Measurements from ENCODE around the gene MAPKAP1.
A peak's percentile ranks its signal among the peaks of the same experiment; 100 is the strongest.

MAPKAP1 gene

GRCh38 chr9:125638239-125639045 is 68.6 kb downstream of the MAPKAP1 start:
- TF ChIP-seq Cebpa-rat (IDR thresholded peaks at IDR 0.05), result no peak
- no peaks in the 10 kb centered on the region for H3K27me3 ChIP-seq

DNA sequence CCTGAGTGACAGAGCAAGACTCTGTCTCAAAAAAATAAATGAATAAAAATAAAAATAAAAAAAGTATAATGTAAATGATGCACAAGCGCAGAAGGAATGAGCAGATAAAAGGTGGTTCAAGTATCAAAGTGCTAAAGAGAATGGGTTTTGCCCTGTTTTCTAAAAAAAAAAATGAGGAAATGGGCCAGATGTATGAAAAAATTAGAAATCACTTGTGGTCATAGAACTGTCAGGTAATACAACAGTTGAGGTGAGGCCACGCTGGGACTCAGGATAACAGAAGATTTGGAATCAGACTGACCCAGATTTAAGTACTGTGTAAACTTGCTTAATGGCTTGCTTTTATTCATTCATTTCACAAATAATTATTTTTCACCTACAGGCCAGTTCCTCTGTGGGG is 69.8 kb downstream of the MAPKAP1 start:
- H3K27ac ChIP-seq, result no peak overlapping the region
- no peaks in the 10 kb centered on the region for H3K9me3 ChIP-seq (replicated peaks in 1 of 11)
- H3K4me2 ChIP-seq, result no peak overlapping the region
- H3K36me3 ChIP-seq, result peaks cover 0 to 8% (median 0%) of the 10 kb centered on the region in 11 experiments; a peak in 4 of 22 replicates
- TF ChIP-seq Cebpa-rat (IDR thresholded peaks at IDR 0.05), result no peak
- no peak overlapping the region for H3K4me3 ChIP-seq
- no peak overlapping the region for H3K9ac ChIP-seq
- peaks cover 27 to 48% (median 38%) of the 10 kb centered on the region in 10 experiments for H3K4me1 ChIP-seq
- peaks cover 0 to 99% (median 72%) of the 10 kb centered on the region in 11 experiments; a peak in 19 of 22 replicates for H4K20me1 ChIP-seq
- H3K27me3 ChIP-seq, result no peaks in the 10 kb centered on the region

More at GRCh38 chr9:125638239-125639045, 68.6 kb downstream of the MAPKAP1 start:
- Histone ChIP-seq H3K4me3 (no peak overlapping the region), H4K20me1 (peaks cover 0 to 96% (median 60%) of the 10 kb centered on the region in 11 experiments; a peak in 19 of 22 replicates), H3K9me3 (replicated peaks in 1 of 11) (no peaks in the 10 kb centered on the region), H3K4me1 (peaks cover 15 to 36% (median 26%) of the 10 kb centered on the region in 10 experiments), H3K9ac (no peak overlapping the region), H3K27ac (no peak overlapping the region), H3K4me2 (0 out of 22 replicates have a peak overlapping the region, but pooled peaks of 1 of the 11 experiments have one; percentile 9), H3K36me3 (peaks cover 0 to 17% (median 5%) of the 10 kb centered on the region in 11 experiments; a peak in 6 of 22 replicates)

- H4K20me1 ChIP-seq, result peaks cover 0 to 99% (median 86%) of the 10 kb centered on the region in 11 experiments; a peak in 19 of 22 replicates
- no peak overlapping the region for H3K9ac ChIP-seq
- H3K27ac ChIP-seq, result no peak overlapping the region
- H3K4me1 ChIP-seq, result peaks cover 35 to 55% (median 45%) of the 10 kb centered on the region in 10 experiments
- no peak overlapping the region for H3K4me2 ChIP-seq
- H3K27me3 ChIP-seq, result no peaks in the 10 kb centered on the region
- no peaks in the 10 kb centered on the region for H3K9me3 ChIP-seq (replicated peaks in 1 of 11)
- no peak for TF ChIP-seq Cebpa-rat (IDR thresholded peaks at IDR 0.05)
- H3K4me3 ChIP-seq, result no peak overlapping the region
- no peaks in the 10 kb centered on the region; a peak in 1 of 22 replicates for H3K36me3 ChIP-seq
Observed at GRCh38 chr9:125635888-125636287, 71.1 kb downstream of the MAPKAP1 start.

GRCh38 chr9:125634040-125634717 is 72.8 kb downstream of the MAPKAP1 start:
- H3K4me3 ChIP-seq, result no peak overlapping the region
- no peaks in the 10 kb centered on the region for H3K27me3 ChIP-seq
- peaks cover 0 to 100% (median 91%) of the 10 kb centered on the region in 11 experiments; a peak in 19 of 22 replicates for H4K20me1 ChIP-seq
- TF ChIP-seq Cebpa-rat (IDR thresholded peaks at IDR 0.05), result no peak
- no peak overlapping the region for H3K9ac ChIP-seq
- 0 out of 22 replicates have a peak, but pooled peaks cover 0 to 4% (median 0%) of the 10 kb centered on the region in 11 experiments for H3K9me3 ChIP-seq (replicated peaks in 1 of 11)
- peak overlapping the region; percentile 25 to 83 (median 62) for H3K4me2 ChIP-seq
- peak overlapping the region in 1 of 11 experiments; percentile 11; a peak in 1 of 22 replicates for H3K27ac ChIP-seq
- no peaks in the 10 kb centered on the region; a peak in 1 of 22 replicates for H3K36me3 ChIP-seq
- H3K4me1 ChIP-seq, result peaks cover 48 to 61% (median 55%) of the 10 kb centered on the region in 10 experiments

GRCh38 chr9:125633116-125633745 is 73.8 kb downstream of the MAPKAP1 start:
- H3K9ac ChIP-seq, result peak overlapping the region in 3 of 11 experiments; percentile 3 to 31 (median 26); a peak in 3 of 22 replicates
- TF ChIP-seq Cebpa-rat (IDR thresholded peaks at IDR 0.05), result no peak
- H3K27ac ChIP-seq, result peak overlapping the region in 8 of 11 experiments; percentile 6 to 59 (median 16); a peak in 10 of 22 replicates
- peaks cover 0 to 100% (median 87%) of the 10 kb centered on the region in 11 experiments; a peak in 18 of 22 replicates for H4K20me1 ChIP-seq
- H3K9me3 ChIP-seq (replicated peaks in 1 of 11), result 0 out of 22 replicates have a peak, but pooled peaks cover 0 to 4% (median 0%) of the 10 kb centered on the region in 11 experiments
- no peak overlapping the region for H3K4me3 ChIP-seq
- peaks cover 50 to 70% (median 57%) of the 10 kb centered on the region in 10 experiments for H3K4me1 ChIP-seq
- H3K36me3 ChIP-seq, result no peaks in the 10 kb centered on the region; a peak in 1 of 22 replicates
- H3K27me3 ChIP-seq, result no peaks in the 10 kb centered on the region
- H3K4me2 ChIP-seq, result peak overlapping the region; percentile 41 to 83 (median 64)

DNA sequence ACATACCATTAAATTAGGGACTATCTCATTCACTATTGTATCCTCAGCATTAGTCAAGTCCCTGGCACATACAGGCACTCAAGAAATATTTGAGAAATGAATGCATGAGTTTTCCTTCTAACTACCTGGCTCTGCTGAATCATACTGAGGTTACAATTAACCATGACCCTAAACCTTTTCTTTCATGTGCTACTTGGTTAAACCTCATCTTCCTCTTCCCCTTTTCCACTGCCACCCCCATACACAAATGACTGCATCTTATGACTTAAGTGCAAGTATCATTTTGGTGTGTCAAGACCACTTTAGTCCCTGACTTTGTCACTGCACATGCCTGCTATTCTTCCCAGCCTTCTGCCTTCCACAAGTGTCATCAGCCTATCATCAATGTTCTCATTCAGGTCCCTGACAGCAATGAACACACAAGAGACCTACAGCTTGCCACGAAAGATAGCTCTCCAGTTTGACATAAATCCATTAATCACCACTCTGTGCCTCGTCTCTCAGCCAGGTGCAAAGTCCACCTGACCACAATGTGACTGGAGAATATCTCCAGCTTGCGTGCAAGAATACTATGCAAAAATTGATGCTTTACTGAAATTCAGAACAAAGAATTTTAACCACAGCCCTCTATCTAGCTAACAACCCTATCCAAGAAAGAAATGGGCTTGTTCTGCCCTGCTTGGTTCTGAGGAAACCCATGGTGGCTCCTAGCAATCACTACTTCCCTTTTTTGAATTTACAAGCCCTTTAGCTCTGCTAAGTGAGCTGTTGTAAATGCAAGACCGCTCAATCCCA is 74.5 kb downstream of the MAPKAP1 start:
- H3K27ac ChIP-seq, result peak overlapping the region in 8 of 11 experiments; percentile 6 to 59 (median 16); a peak in 7 of 22 replicates
- 0 out of 22 replicates have a peak, but pooled peaks cover 0 to 4% (median 0%) of the 10 kb centered on the region in 11 experiments for H3K9me3 ChIP-seq (replicated peaks in 1 of 11)
- peaks cover 0 to 100% (median 87%) of the 10 kb centered on the region in 11 experiments; a peak in 19 of 22 replicates for H4K20me1 ChIP-seq
- no peaks in the 10 kb centered on the region; a peak in 1 of 22 replicates for H3K36me3 ChIP-seq
- H3K4me1 ChIP-seq, result peaks cover 50 to 71% (median 54%) of the 10 kb centered on the region in 10 experiments
- peak overlapping the region in 2 of 11 experiments; percentile 3 to 31; a peak in 3 of 22 replicates for H3K9ac ChIP-seq
- no peak for TF ChIP-seq Cebpa-rat (IDR thresholded peaks at IDR 0.05)
- H3K4me2 ChIP-seq, result peak overlapping the region; percentile 41 to 83 (median 64)
- H3K27me3 ChIP-seq, result no peaks in the 10 kb centered on the region
- H3K4me3 ChIP-seq, result no peak overlapping the region

DNA sequence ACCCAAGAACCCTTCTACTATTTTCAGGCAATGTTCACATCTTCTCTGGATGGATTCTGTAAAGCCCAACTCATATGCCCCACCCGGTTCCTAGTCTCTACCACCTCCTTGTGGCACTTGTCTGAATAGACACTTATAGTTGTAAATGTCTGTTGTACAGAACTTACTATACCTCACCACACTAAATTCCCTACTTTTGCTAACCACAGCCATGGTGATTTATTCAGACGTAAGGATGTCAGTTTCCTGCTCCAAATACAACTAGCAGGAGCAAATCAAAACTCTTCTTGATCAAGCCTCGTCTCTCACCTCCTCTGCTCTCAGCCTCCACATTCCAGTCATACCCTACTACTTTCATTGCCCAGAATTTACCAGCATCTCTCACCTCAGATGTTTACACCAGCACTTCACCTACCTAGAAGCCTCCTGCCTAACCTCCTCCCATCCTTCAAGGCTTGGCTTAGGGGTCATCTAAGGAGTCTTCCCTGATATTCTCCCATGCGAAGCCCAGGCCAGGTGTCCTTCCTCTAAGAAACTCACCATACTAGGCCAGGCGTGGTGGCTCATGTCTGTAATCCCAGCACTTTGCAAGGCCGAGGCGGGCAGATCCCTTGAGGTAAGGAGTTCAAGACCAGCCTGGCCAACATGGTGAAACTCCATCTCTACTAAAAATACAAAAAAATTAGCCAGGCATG is 75.5 kb downstream of the MAPKAP1 start:
- 0 out of 22 replicates have a peak overlapping the region, but pooled peaks of 1 of the 11 experiments have one; percentile 46 for H3K27ac ChIP-seq
- no peak for TF ChIP-seq Cebpa-rat (IDR thresholded peaks at IDR 0.05)
- no peaks in the 10 kb centered on the region; a peak in 1 of 22 replicates for H3K36me3 ChIP-seq
- H4K20me1 ChIP-seq, result peaks cover 0 to 100% (median 85%) of the 10 kb centered on the region in 11 experiments; a peak in 19 of 22 replicates
- no peak overlapping the region for H3K9ac ChIP-seq
- H3K27me3 ChIP-seq, result no peaks in the 10 kb centered on the region
- H3K4me3 ChIP-seq, result no peak overlapping the region
- peaks cover 42 to 70% (median 52%) of the 10 kb centered on the region in 10 experiments for H3K4me1 ChIP-seq
- 0 out of 22 replicates have a peak, but pooled peaks cover 0 to 4% (median 0%) of the 10 kb centered on the region in 11 experiments for H3K9me3 ChIP-seq (replicated peaks in 1 of 11)
- peak overlapping the region in 3 of 11 experiments; percentile 59 to 83 (median 77); a peak in 4 of 22 replicates for H3K4me2 ChIP-seq
